PC-9 (cell line): Measurements from ENCODE around the gene RBM15. TPM values are rescaled to one million over a fixed set of nuclear protein-coding genes. Genes with fewer than 3 reads are reported as not detected.
A peak's percentile ranks its signal among the peaks of the same experiment; 100 is the strongest.

ENCODE experiments used
- BruUV-seq: library from RNA; stranded (reverse); fragments of 400-500 nt; replicated peaks from 2 replicates; lab custom pipeline; 2021; lab: Mats Ljungman, UMichigan
- CTCF ChIA-PET: fragments of 300-600 bp; sonication (Branson Sonifier 250); formaldehyde crosslinking; loops from one replicate; lab custom pipeline; 2022; ENCODE audit warnings: antibody characterized with exemption; lab: Charles Lee
- POLR2A ChIA-PET: fragments of 300-600 bp; sonication (Branson Sonifier 250); formaldehyde crosslinking; loops from one replicate; lab custom pipeline; 2022; ENCODE audit warnings: antibody characterized with exemption; ENCODE audit not compliant: unreplicated experiment; lab: Charles Lee
- DNase-seq, 2 experiments: peaks; one replicate each; pipeline versions ENCODE4 v3.0.0 to v3.0.0-alpha.2; 2015 to 2022; ENCODE audit warnings: mixed read lengths in 1 of 2
- H2AFZ ChIP-seq: fragments of 200-600 bp; sonication (generic); 2 replicates; pipeline ENCODE4 v1.8.1; 2017; ENCODE audit warnings: antibody characterized with exemption
- H3F3A ChIP-seq: fragments of 200-600 bp; sonication (generic); 2 replicates; pipeline ENCODE4 v1.8.1; 2017; ENCODE audit warnings: antibody characterized with exemption, mild to moderate bottlenecking, low read depth; ENCODE audit not compliant: insufficient read depth
- H3K27ac ChIP-seq: fragments of 200-600 bp; sonication (generic); 2 replicates; pipeline ENCODE4 v1.6.1; 2016; ENCODE audit warnings: mixed run types
- H3K27me3 ChIP-seq: fragments of 200-600 bp; sonication (generic); 2 replicates; pipeline ENCODE4 v1.6.1; 2016; ENCODE audit warnings: low read depth, mixed run types; ENCODE audit not compliant: insufficient read depth
- H3K36me3 ChIP-seq: fragments of 200-600 bp; sonication (generic); 2 replicates; pipeline ENCODE4 v1.6.1; 2016; ENCODE audit warnings: low read depth, mixed run types
- H3K4me1 ChIP-seq: fragments of 200-600 bp; sonication (generic); replicated peaks from 2 replicates; pipeline ENCODE4 v1.6.1; 2016; ENCODE audit warnings: mixed run types; ENCODE audit not compliant: insufficient read depth
- H3K4me2 ChIP-seq: fragments of 200-600 bp; sonication (generic); 2 replicates; pipeline ENCODE4 v1.6.1; 2017; ENCODE audit warnings: mixed run types
- H3K4me3 ChIP-seq: fragments of 200-600 bp; sonication (generic); 2 replicates; pipeline ENCODE4 v1.6.1; 2016; ENCODE audit warnings: mixed run types
- H3K79me2 ChIP-seq: fragments of 200-600 bp; sonication (generic); 2 replicates; pipeline ENCODE4 v1.6.1; 2017; ENCODE audit warnings: low read depth, mixed run types
- H3K9me2 ChIP-seq: fragments of 200-600 bp; sonication (generic); 2 replicates; pipeline ENCODE4 v1.8.1; 2017; ENCODE audit warnings: mild to moderate bottlenecking; ENCODE audit not compliant: insufficient read depth
- H3K9me3 ChIP-seq: fragments of 200-600 bp; sonication (generic); 2 replicates; pipeline ENCODE4 v1.8.1; 2016; ENCODE audit warnings: low read depth; ENCODE audit not compliant: insufficient read depth
- H4K20me1 ChIP-seq: fragments of 200-600 bp; sonication (generic); 2 replicates; pipeline ENCODE4 v1.8.1; 2017; ENCODE audit not compliant: insufficient read depth
- EZH2 ChIP-seq: fragments of 200-600 bp; sonication (generic); IDR thresholded peaks from 2 replicates; pipeline ENCODE4 v1.8.0; 2017; ENCODE audit warnings: antibody characterized with exemption, low read depth
- intact Hi-C: fragments of 100-400 bp; cut with micrococcal nuclease; formaldehyde crosslinking; loops from one replicate; pipeline ENCODE4 v1.10.0; 2022; ENCODE audit not compliant: unreplicated experiment
- total RNA-seq: library from RNA; stranded (reverse); gene quantifications from 2 replicates; pipeline ENCODE4 v1.2.3, GENCODE V29; 2021
- TF ChIP-seq, protein P1 (sequence below): fragments of 200-600 bp; sonication (generic); conservative IDR thresholded peaks from 2 replicates; pipeline ENCODE4 v1.6.1; 2017; ENCODE audit warnings: mixed run types, antibody characterized with exemption, mild to moderate bottlenecking, moderate library complexity

The RBM15 gene
- total RNA-seq, 1 experiment from 2014 or later, result 43.1 TPM

DNA sequence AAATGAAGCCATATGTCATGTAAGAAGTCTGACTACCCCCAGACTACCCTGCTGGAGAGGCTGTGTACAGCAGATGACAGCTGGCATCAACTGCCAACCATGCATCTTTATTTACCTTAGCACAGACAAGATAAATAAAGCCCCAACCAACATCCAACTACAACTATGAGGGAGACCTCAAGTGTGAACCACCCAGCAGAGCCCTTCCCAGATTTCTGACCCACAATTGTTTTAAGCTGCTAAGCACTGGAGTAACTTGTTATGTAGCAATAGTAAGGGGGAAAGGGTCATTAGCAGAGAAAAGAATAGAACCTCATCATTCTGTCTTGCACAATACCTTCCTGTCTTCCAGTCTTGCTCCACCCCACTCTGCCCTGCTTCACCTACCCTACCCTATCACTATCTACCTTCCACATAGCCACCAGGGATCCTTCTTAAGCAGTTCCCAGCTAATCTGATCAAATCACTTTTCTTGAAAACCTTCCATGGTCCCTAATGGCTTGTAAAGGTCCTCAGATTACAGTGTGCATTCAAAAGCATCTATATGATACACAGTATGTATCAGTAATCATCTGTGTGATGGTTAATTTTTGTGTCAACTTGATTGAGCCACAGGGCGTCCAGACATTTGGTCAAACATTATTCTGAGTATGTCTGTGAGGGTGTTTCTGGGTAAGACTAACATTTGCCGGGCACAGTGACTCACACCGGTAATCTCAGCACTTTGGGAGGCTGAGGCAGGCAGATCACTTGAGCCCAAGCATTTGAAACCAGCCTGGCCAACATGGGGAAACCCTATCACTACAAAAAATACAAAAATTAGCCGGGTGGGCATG is 19.6 kb upstream of the RBM15 start:
- Histone ChIP-seq H3F3A (peaks cover 17% of the 10 kb centered on the region), H3K79me2 (no peaks in the 10 kb centered on the region), H3K4me3 (no peak overlapping the region), H2AFZ (no peak overlapping the region), H3K4me2 (peak overlapping the region; percentile 64), H3K36me3 (no peaks in the 10 kb centered on the region), H4K20me1 (no peaks in the 10 kb centered on the region), H3K27me3 (no peaks in the 10 kb centered on the region), H3K9me2 (no peaks in the 10 kb centered on the region), H3K4me1 (peaks cover 24% of the 10 kb centered on the region), H3K27ac (peak overlapping the region; percentile 37), H3K9me3 (peaks cover 19% of the 10 kb centered on the region)
- no TSS peak for BruUV-seq
- ChIA-PET POLR2A (no interaction called here), CTCF (interaction anchor here (1.2 kb wide), 1 partner anchor 141 kb away, joined by 3 read pairs; no protein-coding TSS in a partner anchor)
- TF ChIP-seq, protein P1, sequence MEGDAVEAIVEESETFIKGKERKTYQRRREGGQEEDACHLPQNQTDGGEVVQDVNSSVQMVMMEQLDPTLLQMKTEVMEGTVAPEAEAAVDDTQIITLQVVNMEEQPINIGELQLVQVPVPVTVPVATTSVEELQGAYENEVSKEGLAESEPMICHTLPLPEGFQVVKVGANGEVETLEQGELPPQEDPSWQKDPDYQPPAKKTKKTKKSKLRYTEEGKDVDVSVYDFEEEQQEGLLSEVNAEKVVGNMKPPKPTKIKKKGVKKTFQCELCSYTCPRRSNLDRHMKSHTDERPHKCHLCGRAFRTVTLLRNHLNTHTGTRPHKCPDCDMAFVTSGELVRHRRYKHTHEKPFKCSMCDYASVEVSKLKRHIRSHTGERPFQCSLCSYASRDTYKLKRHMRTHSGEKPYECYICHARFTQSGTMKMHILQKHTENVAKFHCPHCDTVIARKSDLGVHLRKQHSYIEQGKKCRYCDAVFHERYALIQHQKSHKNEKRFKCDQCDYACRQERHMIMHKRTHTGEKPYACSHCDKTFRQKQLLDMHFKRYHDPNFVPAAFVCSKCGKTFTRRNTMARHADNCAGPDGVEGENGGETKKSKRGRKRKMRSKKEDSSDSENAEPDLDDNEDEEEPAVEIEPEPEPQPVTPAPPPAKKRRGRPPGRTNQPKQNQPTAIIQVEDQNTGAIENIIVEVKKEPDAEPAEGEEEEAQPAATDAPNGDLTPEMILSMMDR, result no peak
- no peak for TF ChIP-seq EZH2
- DNase-seq, result peak in 1 of 2 experiments; percentile 47
- intact Hi-C loops, result no loop called here

DNA sequence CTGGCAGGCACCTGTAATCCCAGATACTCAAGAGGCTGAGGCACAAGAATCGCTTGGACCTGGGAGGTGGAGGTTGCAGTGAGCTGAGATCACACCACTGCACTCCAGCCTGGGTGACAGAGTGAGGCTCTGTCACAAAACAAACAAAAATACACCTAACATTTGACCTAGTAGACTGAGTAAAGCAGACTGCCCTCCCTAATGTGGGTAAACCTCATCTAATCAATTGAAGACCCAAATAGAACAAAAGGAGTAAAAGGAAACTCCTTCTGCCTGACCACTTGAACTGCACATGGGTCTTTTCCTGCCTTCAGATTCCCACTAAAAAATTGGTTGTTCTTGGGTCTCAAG is 19.0 kb upstream of the RBM15 start:
- POLR2A ChIA-PET, result no interaction called here
- Histone ChIP-seq H3K27me3 (no peaks in the 10 kb centered on the region), H3K36me3 (no peaks in the 10 kb centered on the region), H3F3A (peaks cover 17% of the 10 kb centered on the region), H4K20me1 (no peaks in the 10 kb centered on the region), H2AFZ (no peak overlapping the region), H3K4me3 (no peak overlapping the region), H3K27ac (peak overlapping the region; percentile 37), H3K4me2 (peak overlapping the region; percentile 64), H3K4me1 (peaks cover 25% of the 10 kb centered on the region), H3K79me2 (no peaks in the 10 kb centered on the region), H3K9me2 (no peaks in the 10 kb centered on the region), H3K9me3 (peaks cover 19% of the 10 kb centered on the region)
- no TSS peak for BruUV-seq
- TF ChIP-seq, protein P1, result no peak
- TF ChIP-seq EZH2, result no peak
- intact Hi-C loops, result no loop called here
- CTCF ChIA-PET, result interaction anchor here (1.2 kb wide), 1 partner anchor 140 kb away, joined by 3 read pairs; no protein-coding TSS in a partner anchor
- DNase-seq, result no peak

DNA sequence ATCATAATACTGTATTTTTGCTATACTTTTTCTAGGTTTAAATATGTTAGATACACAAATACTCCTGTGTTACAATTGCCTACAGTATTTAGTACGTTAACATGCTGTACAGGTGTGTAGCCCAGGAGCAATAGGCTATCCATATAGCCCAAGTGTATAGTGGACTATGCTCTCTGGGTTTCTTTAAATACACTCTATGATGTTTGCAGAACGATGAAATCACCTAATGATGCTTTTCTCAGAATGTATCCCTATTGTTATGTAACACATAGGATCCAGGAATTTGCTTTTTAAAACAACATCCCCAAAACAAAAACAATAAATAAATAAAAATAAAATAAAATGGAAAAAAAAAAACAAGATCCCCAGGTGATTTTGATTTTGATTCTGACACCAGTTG is 18.1 kb upstream of the RBM15 start:
- ChIA-PET CTCF (interaction anchor here (1.2 kb wide), 1 partner anchor 139 kb away, joined by 3 read pairs; no protein-coding TSS in a partner anchor), POLR2A (no interaction called here)
- Histone ChIP-seq H3K4me3 (no peak overlapping the region), H3K79me2 (no peaks in the 10 kb centered on the region), H3K36me3 (no peaks in the 10 kb centered on the region), H3K27ac (no peak overlapping the region), H3F3A (peaks cover 17% of the 10 kb centered on the region), H3K9me2 (no peaks in the 10 kb centered on the region), H3K4me2 (no peak overlapping the region), H3K9me3 (peaks cover 19% of the 10 kb centered on the region), H3K4me1 (peaks cover 25% of the 10 kb centered on the region), H3K27me3 (no peaks in the 10 kb centered on the region), H2AFZ (no peak overlapping the region), H4K20me1 (no peaks in the 10 kb centered on the region)
- TF ChIP-seq, protein P1, result no peak
- TF ChIP-seq EZH2, result no peak
- no peak for DNase-seq
- BruUV-seq, result no TSS peak
- intact Hi-C loops, result no loop called here
